ENCODE data around the gene AMER3.
A peak's percentile ranks its signal among the peaks of the same experiment; 100 is the strongest.

AMER3 gene

DNA sequence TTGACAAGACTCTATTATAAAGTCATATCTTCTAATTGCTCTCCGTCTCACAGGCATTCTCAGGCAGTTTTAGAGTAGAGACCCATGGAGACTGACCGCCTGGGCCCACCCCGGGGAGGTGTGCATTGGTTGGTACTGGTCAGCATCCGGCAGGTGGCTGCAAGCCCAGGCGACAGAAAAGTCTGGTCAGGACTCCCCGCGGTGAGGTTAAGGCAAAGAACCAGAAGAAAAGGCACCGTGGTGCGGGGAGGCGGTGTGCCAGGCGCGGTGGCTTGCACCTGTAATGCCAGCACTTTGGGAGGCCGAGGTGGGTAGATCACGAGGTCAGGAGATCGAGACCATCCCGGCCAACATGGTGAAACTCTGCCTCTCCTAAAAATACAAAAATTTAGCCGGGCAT is 32.5 kb downstream of the AMER3 start:
- Mint-ChIP-seq H3K27me3 (peaks cover 9% of the 10 kb centered on the region), H3K36me3 (ENCODE audit: low read depth) (no peaks in the 10 kb centered on the region), H3K4me1 (no peaks in the 10 kb centered on the region), H3K9me3 (no peaks in the 10 kb centered on the region), H3K27ac (no peak overlapping the region), H3K4me3 (no peak overlapping the region)
- no peak for DNase-seq
- no peak for ATAC-seq

- Mint-ChIP-seq H3K4me1 (no peaks in the 10 kb centered on the region), H3K9me3 (no peaks in the 10 kb centered on the region), H3K36me3 (ENCODE audit: low read depth) (no peaks in the 10 kb centered on the region), H3K4me3 (no peak overlapping the region), H3K27me3 (peaks cover 8% of the 10 kb centered on the region), H3K27ac (no peak overlapping the region)
- no peak for ATAC-seq
- no peak for DNase-seq
These were observed 35.0 kb downstream of the AMER3 start for GRCh38 chr2:130790312-130790711.

- H3K4me1 Mint-ChIP-seq: no peaks in the 10 kb centered on the region
- DNase-seq: no peak
- H3K36me3 Mint-ChIP-seq (ENCODE audit: low read depth): no peaks in the 10 kb centered on the region
- ATAC-seq: no peak
- H3K27me3 Mint-ChIP-seq: peaks cover 8% of the 10 kb centered on the region
- no peak overlapping the region for H3K4me3 Mint-ChIP-seq
- no peaks in the 10 kb centered on the region for H3K9me3 Mint-ChIP-seq
- no peak overlapping the region for H3K27ac Mint-ChIP-seq
These were observed 35.7 kb downstream of the AMER3 start for GRCh38 chr2:130790804-130791616.

DNA sequence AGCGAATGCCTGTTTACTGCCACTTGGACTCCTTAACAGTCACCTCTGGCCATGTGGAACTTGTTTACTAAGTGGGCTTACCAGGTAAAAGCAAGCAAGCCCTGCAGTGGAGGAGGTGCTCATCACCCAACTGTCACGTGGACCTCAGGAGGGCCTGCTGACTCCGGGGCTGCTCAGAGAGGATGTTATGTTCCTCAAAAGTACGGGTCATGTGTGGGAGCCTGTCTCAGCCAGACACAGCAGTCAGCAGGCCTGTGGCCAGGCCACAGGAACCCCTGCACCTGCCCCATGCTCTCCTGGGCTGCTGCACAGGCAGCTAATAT is 36.2 kb downstream of the AMER3 start:
- no peaks in the 10 kb centered on the region for H3K9me3 Mint-ChIP-seq
- no peak overlapping the region for H3K27ac Mint-ChIP-seq
- ATAC-seq (no peak), DNase-seq (no peak)
- no peaks in the 10 kb centered on the region for H3K36me3 Mint-ChIP-seq (ENCODE audit: low read depth)
- no peak overlapping the region for H3K4me3 Mint-ChIP-seq
- peaks cover 2% of the 10 kb centered on the region for H3K4me1 Mint-ChIP-seq
- H3K27me3 Mint-ChIP-seq: peaks cover 8% of the 10 kb centered on the region

DNA sequence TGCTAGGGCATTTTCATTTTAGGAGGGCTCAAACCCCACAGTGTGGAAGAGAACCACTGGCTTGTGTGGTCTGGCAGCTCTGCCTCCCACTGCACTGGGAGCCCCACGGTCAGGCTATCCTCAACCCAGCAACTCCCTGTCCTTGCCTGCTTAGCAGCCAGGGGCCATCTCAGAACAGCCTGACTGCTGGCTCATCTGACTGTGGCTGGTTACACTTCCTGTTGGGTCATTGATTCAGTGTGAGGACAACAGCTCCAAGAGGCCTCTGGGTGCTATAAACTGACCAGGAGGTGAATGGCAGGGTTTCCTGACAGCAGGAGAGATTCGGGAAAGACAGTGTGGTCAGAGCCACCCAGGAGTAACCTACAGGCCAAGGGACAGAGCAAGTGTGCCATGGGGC is 40.1 kb downstream of the AMER3 start:
- peaks cover 6% of the 10 kb centered on the region for H3K27me3 Mint-ChIP-seq
- no peak for DNase-seq
- H3K4me1 Mint-ChIP-seq: peaks cover 7% of the 10 kb centered on the region
- ATAC-seq: no peak
- H3K4me3 Mint-ChIP-seq: no peak overlapping the region
- H3K36me3 Mint-ChIP-seq (ENCODE audit: low read depth): no peaks in the 10 kb centered on the region
- H3K27ac Mint-ChIP-seq: no peak overlapping the region
- H3K9me3 Mint-ChIP-seq: no peaks in the 10 kb centered on the region

GRCh38 chr2:130796290-130796689 is 41.0 kb downstream of the AMER3 start:
- H3K27me3 Mint-ChIP-seq: peaks cover 6% of the 10 kb centered on the region
- no peak overlapping the region for H3K4me3 Mint-ChIP-seq
- H3K9me3 Mint-ChIP-seq: no peaks in the 10 kb centered on the region
- DNase-seq (no peak), ATAC-seq (no peak)
- H3K36me3 Mint-ChIP-seq (ENCODE audit: low read depth): no peaks in the 10 kb centered on the region
- no peak overlapping the region for H3K27ac Mint-ChIP-seq
- H3K4me1 Mint-ChIP-seq: peaks cover 7% of the 10 kb centered on the region

- peak; percentile 95 for ATAC-seq
- Mint-ChIP-seq H3K9me3 (no peaks in the 10 kb centered on the region), H3K36me3 (ENCODE audit: low read depth) (no peaks in the 10 kb centered on the region), H3K27me3 (peaks cover 6% of the 10 kb centered on the region), H3K4me1 (peaks cover 7% of the 10 kb centered on the region), H3K4me3 (peak overlapping the region; percentile 62), H3K27ac (no peak overlapping the region)
- DNase-seq: peak; percentile 95
These were observed 42.4 kb downstream of the AMER3 start for GRCh38 chr2:130797493-130798435.

GRCh38 chr2:130798472-130799218 is 43.3 kb downstream of the AMER3 start:
- Mint-ChIP-seq H3K9me3 (no peaks in the 10 kb centered on the region), H3K4me3 (peak overlapping the region; percentile 60), H3K36me3 (ENCODE audit: low read depth) (no peaks in the 10 kb centered on the region), H3K27me3 (peaks cover 3% of the 10 kb centered on the region), H3K4me1 (peaks cover 7% of the 10 kb centered on the region), H3K27ac (no peak overlapping the region)
- ATAC-seq: no peak
- no peak for DNase-seq

- DNase-seq (no peak), ATAC-seq (no peak)
- Mint-ChIP-seq H3K36me3 (ENCODE audit: low read depth) (no peaks in the 10 kb centered on the region), H3K4me1 (peaks cover 7% of the 10 kb centered on the region), H3K27me3 (peaks cover 3% of the 10 kb centered on the region), H3K27ac (no peak overlapping the region), H3K4me3 (no peak overlapping the region), H3K9me3 (no peaks in the 10 kb centered on the region)
These were observed 44.0 kb downstream of the AMER3 start for GRCh38 chr2:130799295-130799694.

DNA sequence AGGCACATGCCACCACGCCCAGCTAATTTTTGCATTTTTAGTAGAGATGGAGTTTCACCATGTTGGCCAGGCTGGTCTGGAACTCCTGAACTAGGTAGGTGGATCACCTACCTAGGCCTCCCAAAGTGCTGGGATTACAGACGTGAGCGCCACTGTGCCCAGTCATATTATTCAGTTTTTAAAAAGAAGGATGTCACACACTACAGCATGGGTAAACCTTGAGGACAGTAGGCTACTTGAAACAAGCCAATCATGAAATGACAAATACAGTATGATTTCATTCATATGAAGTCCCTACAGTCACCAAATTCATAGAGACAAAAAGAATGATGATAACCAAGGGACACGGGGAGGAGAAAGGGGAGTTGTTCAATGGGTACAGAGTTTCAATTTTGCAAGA is 50.3 kb downstream of the AMER3 start:
- DNase-seq: no peak
- H3K4me3 Mint-ChIP-seq: no peak overlapping the region
- peaks cover 6% of the 10 kb centered on the region for H3K27me3 Mint-ChIP-seq
- no peaks in the 10 kb centered on the region for H3K36me3 Mint-ChIP-seq (ENCODE audit: low read depth)
- ATAC-seq: no peak
- no peak overlapping the region for H3K27ac Mint-ChIP-seq
- H3K9me3 Mint-ChIP-seq: no peaks in the 10 kb centered on the region
- peaks cover 7% of the 10 kb centered on the region for H3K4me1 Mint-ChIP-seq

DNA sequence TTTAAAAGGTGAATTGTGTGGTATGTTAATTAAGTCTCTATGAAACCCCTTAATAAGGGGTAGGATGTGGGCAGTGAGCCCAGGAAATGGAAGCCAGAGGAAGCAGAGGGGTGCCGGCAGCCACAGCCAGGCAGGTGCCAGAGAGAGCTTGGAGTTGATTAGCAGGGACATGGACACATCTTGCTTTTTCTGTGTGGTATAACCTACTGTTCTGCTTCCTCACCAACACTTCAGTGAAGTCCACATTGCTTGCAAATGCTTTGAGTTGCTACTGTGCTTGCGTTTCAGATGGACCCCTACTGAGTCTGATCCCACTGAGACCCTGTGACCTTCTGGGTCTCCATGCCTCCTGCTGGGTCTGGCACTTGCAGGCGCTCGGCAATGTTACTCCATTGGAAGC is 51.0 kb downstream of the AMER3 start:
- Mint-ChIP-seq H3K9me3 (no peaks in the 10 kb centered on the region), H3K27me3 (peaks cover 6% of the 10 kb centered on the region), H3K4me1 (peaks cover 7% of the 10 kb centered on the region), H3K4me3 (no peak overlapping the region), H3K36me3 (ENCODE audit: low read depth) (no peaks in the 10 kb centered on the region), H3K27ac (no peak overlapping the region)
- DNase-seq (no peak), ATAC-seq (peak; percentile 35)

DNA sequence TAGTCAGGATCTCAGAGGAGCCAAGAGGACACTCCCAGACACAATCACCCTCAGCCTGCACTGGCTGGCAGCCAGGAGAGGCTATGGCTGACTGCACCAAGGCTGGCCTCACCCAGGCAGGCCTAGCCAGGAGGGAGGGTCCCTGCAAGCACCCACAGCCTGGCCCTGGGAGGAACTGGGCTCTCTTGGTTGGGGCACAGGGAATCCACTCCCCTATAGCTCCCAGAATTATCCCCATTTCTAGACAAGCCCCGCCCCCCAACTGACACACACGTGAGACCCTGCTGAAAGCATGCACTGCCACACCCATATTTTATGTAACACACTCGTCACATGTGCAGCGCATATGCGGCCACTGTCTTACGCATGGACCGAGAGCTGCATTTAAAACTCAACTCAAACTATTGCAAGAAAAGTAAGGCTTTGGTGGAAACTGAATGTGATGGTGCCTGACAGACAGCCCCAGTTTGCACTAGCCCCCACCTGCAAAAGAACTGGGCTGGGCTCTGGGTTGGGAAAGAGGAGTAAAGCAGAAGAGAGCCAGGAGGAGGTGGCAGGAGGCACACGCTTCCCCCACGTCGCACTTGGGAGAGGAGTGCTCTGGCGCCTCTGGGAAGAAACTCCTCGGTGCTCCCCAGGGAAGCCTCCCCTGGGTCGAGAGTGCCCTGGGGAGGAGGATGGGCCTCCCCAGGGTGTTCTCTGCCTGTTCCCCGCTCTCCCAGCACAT is 52.5 kb downstream of the AMER3 start:
- no peak for DNase-seq
- H3K27me3 Mint-ChIP-seq: peaks cover 6% of the 10 kb centered on the region
- H3K4me1 Mint-ChIP-seq: peaks cover 7% of the 10 kb centered on the region
- no peaks in the 10 kb centered on the region for H3K9me3 Mint-ChIP-seq
- H3K4me3 Mint-ChIP-seq: no peak overlapping the region
- no peak for ATAC-seq
- H3K27ac Mint-ChIP-seq: no peak overlapping the region
- H3K36me3 Mint-ChIP-seq (ENCODE audit: low read depth): no peaks in the 10 kb centered on the region

DNA sequence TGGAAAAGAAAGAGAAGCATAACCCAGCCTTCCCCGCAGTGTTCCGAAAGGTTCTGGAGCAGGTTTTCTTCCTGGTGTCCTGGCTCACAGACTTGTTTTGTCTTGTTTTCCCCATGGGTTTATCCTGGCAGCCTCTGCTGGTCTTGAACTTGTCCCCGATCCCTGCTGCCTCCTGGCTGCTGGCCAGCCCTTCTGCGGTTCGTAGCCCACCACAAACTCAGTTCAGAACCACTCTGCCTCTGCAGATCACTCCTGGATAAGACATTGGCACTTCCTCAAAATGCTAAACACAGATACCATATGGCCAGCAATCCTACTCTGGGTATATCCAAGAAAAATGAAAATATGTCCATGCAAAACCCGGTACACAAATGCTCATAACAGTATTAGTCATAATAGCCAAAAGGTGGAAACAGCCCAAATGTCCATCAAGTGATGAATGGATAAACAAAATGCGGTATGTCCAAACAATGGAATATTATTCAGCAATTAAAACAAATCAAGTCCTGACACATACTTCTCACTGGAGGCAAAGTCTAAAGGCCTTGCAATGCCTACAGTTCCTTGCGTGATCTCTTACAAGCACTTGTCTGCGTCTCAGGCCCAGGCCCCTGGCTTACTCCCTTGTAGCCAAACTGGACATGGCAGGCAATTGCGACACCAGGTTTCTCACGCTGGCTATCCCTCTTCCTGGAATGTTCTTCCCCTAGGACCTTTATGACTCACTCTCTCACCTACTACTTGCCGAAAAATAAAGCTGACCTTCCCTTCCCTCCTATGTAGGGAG is 53.3 kb downstream of the AMER3 start:
- Mint-ChIP-seq H3K27ac (no peak overlapping the region), H3K9me3 (no peaks in the 10 kb centered on the region)
- ATAC-seq: no peak

More for the DNA sequence above, 53.3 kb downstream of the AMER3 start:
- Mint-ChIP-seq H3K36me3 (ENCODE audit: low read depth) (no peaks in the 10 kb centered on the region), H3K4me1 (peaks cover 7% of the 10 kb centered on the region), H3K27me3 (peaks cover 6% of the 10 kb centered on the region), H3K4me3 (no peak overlapping the region)
- DNase-seq: no peak

All from activated naive CD8-positive, alpha-beta T cell treated with anti-CD3 and anti-CD28 coated beads, Interleukin-2, amount 50 U/mL, for 24 hours (primary cell).